ELF-1 (cell line): ENCODE data around the gene NT5C.
"Not testable (repeated sequence)": the region's sequence is repeated elsewhere in the genome, so short reads cannot be mapped to it uniquely, and the experiment has no call there.

Experiments
- DNase-seq: peaks from one replicate; pipeline ENCODE4 v3.0.0-alpha.2; 2016; ENCODE audit warnings: low read depth, low spot score

The NT5C gene

GRCh38 chr17:75144816-75145512 is 13.4 kb upstream of the NT5C start:
- no peak for DNase-seq

- DNase-seq: peak; percentile 12
These were observed 10.9 kb upstream of the NT5C start for GRCh38 chr17:75142236-75142971.

GRCh38 chr17:75138519-75138918 is 7.0 kb upstream of the NT5C start:
- DNase-seq: no peak

- DNase-seq: not testable (repeated sequence)
These were observed 6.2 kb upstream of the NT5C start for GRCh38 chr17:75137762-75138161.

- DNase-seq: no peak
These were observed 4.4 kb upstream of the NT5C start for GRCh38 chr17:75135946-75136345.

- DNase-seq: no peak
These were observed 3.9 kb upstream of the NT5C start for GRCh38 chr17:75135452-75135851.

GRCh38 chr17:75133607-75134347 is 2.2 kb upstream of the NT5C start:
- peak; percentile 23 for DNase-seq

GRCh38 chr17:75133001-75133400 is 1.5 kb upstream of the NT5C start:
- no peak for DNase-seq

- DNase-seq: not testable (repeated sequence)
These were observed 767 bp upstream of the NT5C start for GRCh38 chr17:75132018-75133000.

GRCh38 chr17:75130632-75131277 is 787 bp downstream of the NT5C start:
- DNase-seq: peak; percentile 84

GRCh38 chr17:75130059-75130631 is 1.4 kb downstream of the NT5C start:
- no peak for DNase-seq

- DNase-seq: no peak
These were observed 2.0 kb downstream of the NT5C start for GRCh38 chr17:75129576-75129975.

GRCh38 chr17:75128694-75129505 is 2.6 kb downstream of the NT5C start:
- DNase-seq: no peak

- not testable (repeated sequence) for DNase-seq
These were observed 3.6 kb downstream of the NT5C start for GRCh38 chr17:75127936-75128335.

- no peak for DNase-seq
These were observed 4.6 kb downstream of the NT5C start for GRCh38 chr17:75126954-75127353.

- no peak for DNase-seq
These were observed 5.6 kb downstream of the NT5C start for GRCh38 chr17:75125984-75126383.

GRCh38 chr17:75124819-75125162 is 6.8 kb downstream of the NT5C start:
- DNase-seq: no peak

GRCh38 chr17:75124041-75124818 is 7.3 kb downstream of the NT5C start:
- peak; percentile 35 for DNase-seq

GRCh38 chr17:75118307-75118706 is 13.2 kb downstream of the NT5C start:
- no peak for DNase-seq
